Thyroid gland (tissue), 4 donors: ENCODE measurements around the gene ANAPC13. TPM values are rescaled to one million over a fixed set of nuclear protein-coding genes. Genes with fewer than 3 reads are reported as not detected.
A peak's percentile ranks its signal among the peaks of the same experiment; 100 is the strongest.

Experiments
- DNase-seq, 2 donors: peaks; one replicate each; pipeline ENCODE4 v3.0.0-alpha.2; 2019
- H3K27ac ChIP-seq, 3 donors: fragments of 200-600 bp; sonication (generic); 1 replicate in 2 of 3; 2 replicates in 1 of 3; pipeline ENCODE4 v1.5.1; 2016 to 2019; ENCODE audit warnings: mild to moderate bottlenecking in 1 of 3, moderate library complexity in 1 of 3
- H3K27me3 ChIP-seq: fragments of 200-600 bp; sonication (generic); one replicate; pipeline ENCODE4 v1.5.1; 2019
- H3K36me3 ChIP-seq, 2 donors: fragments of 200-600 bp; sonication (generic); one replicate each; pipeline ENCODE4 v1.5.1; 2016 to 2019
- H3K4me1 ChIP-seq, 2 donors: fragments of 200-600 bp; sonication (generic); one replicate each; pipeline ENCODE4 v1.5.1; 2017 to 2019
- H3K4me3 ChIP-seq, 3 donors: fragments of 200-600 bp; sonication (generic); replicated peaks in 1 of 3; 1 replicate in 2 of 3; 2 replicates in 1 of 3; pipeline ENCODE4 v1.5.1; 2016; ENCODE audit warnings: mild to moderate bottlenecking in 1 of 3
- H3K9me3 ChIP-seq: fragments of 200-600 bp; sonication (generic); one replicate; pipeline ENCODE4 v1.5.1; 2017
- POLR2A ChIP-seq, 2 donors: fragments of 450-650 bp; IDR thresholded peaks; one replicate each; pipeline ENCODE4 v1.6.1; 2017; ENCODE audit warnings: antibody characterized with exemption in 2 of 2, mild to moderate bottlenecking in 2 of 2, moderate library complexity in 1 of 2
- WGBS, 2 donors: methylation state at CpG; one replicate each; pipeline ENCODE4 v1.1.5; 2017; 5-methylcytosine and 5-hydroxymethylcytosine counted together
- intact Hi-C: fragments of 100-400 bp; cut with DNase I; formaldehyde crosslinking; loops from one replicate; pipeline ENCODE4 v1.15.1; 2023
- total RNA-seq, 4 donors: library from RNA; depleted of rRNA; stranded (reverse); fragments of >200 nt; gene quantifications; one replicate each; pipeline ENCODE4 v1.2.3, GENCODE V29; 2016
- TF ChIP-seq, protein P1 (sequence below), 6 experiments: fragments of 200-600 bp in 3 of 6; fragments of 450-650 bp in 3 of 6; sonication (generic) in 3 of 6; IDR thresholded peaks; one replicate each; pipeline ENCODE4 v1.5.1; 2016 to 2019; ENCODE audit warnings: antibody characterized with exemption in 6 of 6, mild to moderate bottlenecking in 2 of 6, inconsistent platforms in 1 of 6, moderate library complexity in 1 of 6

The ANAPC13 gene
- total RNA-seq, 4 donors from 2014 or later = 60.1 to 112 (median 93.5) TPM

DNA sequence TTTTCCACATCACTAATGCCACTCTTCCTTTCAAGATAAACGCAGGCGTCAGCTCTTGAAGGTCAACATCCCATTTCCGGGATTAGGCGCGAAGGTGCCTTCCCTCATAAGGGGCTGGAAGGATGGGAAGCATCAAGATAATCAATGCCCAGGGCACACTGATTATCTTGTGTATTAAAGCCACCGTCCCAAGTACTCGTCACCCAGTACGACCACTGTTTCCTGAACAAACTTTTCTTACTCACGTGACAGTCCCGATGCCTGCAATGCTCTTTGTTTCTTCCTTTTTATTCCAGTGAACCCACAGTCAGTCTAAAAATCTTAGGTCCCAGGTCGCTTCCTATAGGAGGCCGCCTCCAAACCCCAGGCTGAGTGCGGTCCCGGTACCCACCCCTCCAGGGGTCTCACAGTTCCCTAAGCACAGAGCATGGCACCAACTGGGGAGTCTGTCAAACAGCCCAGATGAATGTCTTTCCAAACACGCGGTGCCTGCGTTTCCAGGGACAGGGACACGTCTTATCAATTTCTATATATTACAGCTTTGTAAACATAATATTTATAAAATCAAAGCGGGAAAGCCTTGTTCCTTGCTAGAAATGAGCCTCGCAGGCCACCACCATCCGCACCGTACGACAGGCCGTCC lies 589 bp downstream of the ANAPC13 start:
- peak; percentile 29 to 94 for DNase-seq
- TF ChIP-seq POLR2A (IDR thresholded peaks at IDR 0.05) = peak in 1 of 2 donors; percentile 4
- TF ChIP-seq, protein P1, sequence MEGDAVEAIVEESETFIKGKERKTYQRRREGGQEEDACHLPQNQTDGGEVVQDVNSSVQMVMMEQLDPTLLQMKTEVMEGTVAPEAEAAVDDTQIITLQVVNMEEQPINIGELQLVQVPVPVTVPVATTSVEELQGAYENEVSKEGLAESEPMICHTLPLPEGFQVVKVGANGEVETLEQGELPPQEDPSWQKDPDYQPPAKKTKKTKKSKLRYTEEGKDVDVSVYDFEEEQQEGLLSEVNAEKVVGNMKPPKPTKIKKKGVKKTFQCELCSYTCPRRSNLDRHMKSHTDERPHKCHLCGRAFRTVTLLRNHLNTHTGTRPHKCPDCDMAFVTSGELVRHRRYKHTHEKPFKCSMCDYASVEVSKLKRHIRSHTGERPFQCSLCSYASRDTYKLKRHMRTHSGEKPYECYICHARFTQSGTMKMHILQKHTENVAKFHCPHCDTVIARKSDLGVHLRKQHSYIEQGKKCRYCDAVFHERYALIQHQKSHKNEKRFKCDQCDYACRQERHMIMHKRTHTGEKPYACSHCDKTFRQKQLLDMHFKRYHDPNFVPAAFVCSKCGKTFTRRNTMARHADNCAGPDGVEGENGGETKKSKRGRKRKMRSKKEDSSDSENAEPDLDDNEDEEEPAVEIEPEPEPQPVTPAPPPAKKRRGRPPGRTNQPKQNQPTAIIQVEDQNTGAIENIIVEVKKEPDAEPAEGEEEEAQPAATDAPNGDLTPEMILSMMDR (IDR thresholded peaks at IDR 0.05) = no peak
- 1 to 2% methylated on average over 24 of the region's 24 CpGs for WGBS, 2 donors

DNA sequence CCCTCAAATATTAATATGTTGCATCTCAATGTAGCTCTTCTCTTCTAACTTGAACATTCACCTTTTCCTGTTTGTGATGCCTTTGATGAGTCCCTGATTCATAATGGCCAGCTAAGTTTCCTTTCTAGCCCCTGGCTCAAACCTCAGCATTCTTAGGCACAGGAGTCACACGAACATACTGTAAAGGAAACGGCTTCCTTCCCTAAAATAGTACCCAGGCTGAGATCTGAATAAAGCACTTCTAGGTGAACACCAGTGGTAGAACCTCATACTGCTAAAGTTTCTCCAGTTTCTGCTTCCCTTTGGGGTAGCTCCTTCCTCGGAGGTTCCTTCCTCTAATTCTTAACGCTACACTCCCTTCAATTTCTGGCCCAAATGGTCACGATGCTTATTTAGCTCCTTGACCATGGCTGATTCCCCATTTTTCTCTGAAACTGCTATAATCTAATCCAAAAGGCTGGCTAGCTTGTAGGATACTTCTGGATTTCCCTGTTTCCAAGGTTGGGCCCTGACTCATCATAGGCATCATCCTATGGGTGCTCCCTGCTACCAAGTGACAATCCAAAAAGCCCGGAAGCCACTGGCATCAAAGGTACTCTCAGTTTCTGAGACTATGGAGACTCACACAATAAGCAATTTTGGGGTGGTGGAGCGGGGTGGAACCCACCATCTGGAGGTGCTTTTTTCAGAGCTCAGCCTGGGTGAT lies 2.4 kb downstream of the ANAPC13 start:
- no peak overlapping the region for H3K27ac ChIP-seq
- H3K36me3 ChIP-seq = peaks cover 12 to 23% of the 10 kb centered on the region in 2 donors
- H3K4me1 ChIP-seq = peaks cover 20 to 38% of the 10 kb centered on the region in 2 donors
- intact Hi-C loops = no loop called here
- 80 to 87% methylated on average over 6 to 7 of the region's 7 CpGs for WGBS, 2 donors
- no peak for DNase-seq
- H3K27me3 ChIP-seq = no peaks in the 10 kb centered on the region
- TF ChIP-seq, protein P1 (IDR thresholded peaks at IDR 0.05) = no peak
- no peak for TF ChIP-seq POLR2A (IDR thresholded peaks at IDR 0.05)
- no peak overlapping the region for H3K4me3 ChIP-seq
- H3K9me3 ChIP-seq = no peaks in the 10 kb centered on the region

More for the DNA sequence above, 589 bp downstream of the ANAPC13 start:
- Histone ChIP-seq H3K4me3 (peak overlapping the region; percentile 4 to 95 (median 82)), H3K36me3 (peaks cover 12 to 21% of the 10 kb centered on the region in 2 donors), H3K27ac (peak overlapping the region; percentile 97 to 98 (median 97)), H3K27me3 (no peaks in the 10 kb centered on the region), H3K4me1 (peaks cover 20 to 28% of the 10 kb centered on the region in 2 donors), H3K9me3 (no peaks in the 10 kb centered on the region)
- intact Hi-C loops = no loop called here

DNA sequence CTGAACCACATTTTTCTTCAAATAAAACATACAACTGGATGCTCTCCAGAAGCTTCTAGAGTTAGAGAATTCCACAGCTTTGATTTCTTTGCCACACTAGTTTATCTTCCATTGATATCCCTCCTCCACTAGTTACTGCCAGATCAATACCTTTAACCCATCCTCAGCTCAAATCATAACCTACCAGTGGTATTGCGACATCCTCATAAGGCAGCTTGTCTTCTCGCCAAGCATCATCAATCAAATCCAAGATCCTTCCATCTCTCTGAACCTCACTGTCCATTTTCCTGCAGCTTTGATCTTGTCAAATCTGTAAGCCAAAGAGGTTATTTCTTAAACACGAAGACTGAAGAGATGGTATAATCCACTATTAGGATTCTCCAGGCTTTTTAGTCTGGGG lies 3.2 kb downstream of the ANAPC13 start:
- H3K4me3 ChIP-seq = no peak overlapping the region
- no peak for DNase-seq
- peaks cover 12 to 26% of the 10 kb centered on the region in 2 donors for H3K36me3 ChIP-seq
- peaks cover 20 to 42% of the 10 kb centered on the region in 2 donors for H3K4me1 ChIP-seq
- TF ChIP-seq, protein P1 (IDR thresholded peaks at IDR 0.05) = no peak
- no peak for TF ChIP-seq POLR2A (IDR thresholded peaks at IDR 0.05)
- no peaks in the 10 kb centered on the region for H3K9me3 ChIP-seq
- no peaks in the 10 kb centered on the region for H3K27me3 ChIP-seq
- intact Hi-C loops = no loop called here
- 96 to 97% methylated on average over 3 of the region's 3 CpGs for WGBS, 2 donors
- H3K27ac ChIP-seq = no peak overlapping the region

GRCh38 chr3:134481166-134481565 lies 4.6 kb downstream of the ANAPC13 start:
- TF ChIP-seq POLR2A (IDR thresholded peaks at IDR 0.05) = no peak
- TF ChIP-seq, protein P1 (IDR thresholded peaks at IDR 0.05) = no peak
- Histone ChIP-seq H3K4me3 (no peak overlapping the region), H3K4me1 (peaks cover 11 to 40% of the 10 kb centered on the region in 2 donors), H3K27ac (no peak overlapping the region), H3K36me3 (peaks cover 12 to 26% of the 10 kb centered on the region in 2 donors), H3K27me3 (no peaks in the 10 kb centered on the region), H3K9me3 (no peaks in the 10 kb centered on the region)
- no peak for DNase-seq
- 77 to 90% methylated on average over 1 of the region's 1 CpG for WGBS, 2 donors
- intact Hi-C loops = no loop called here

GRCh38 chr3:134480546-134480945 lies 5.2 kb downstream of the ANAPC13 start:
- no peak for DNase-seq
- Histone ChIP-seq H3K27ac (no peak overlapping the region), H3K27me3 (no peaks in the 10 kb centered on the region), H3K9me3 (no peaks in the 10 kb centered on the region), H3K4me1 (peaks cover 11 to 42% of the 10 kb centered on the region in 2 donors), H3K36me3 (peaks cover 12 to 26% of the 10 kb centered on the region in 2 donors), H3K4me3 (no peak overlapping the region)
- WGBS, 2 donors = 97 to 100% methylated on average over 3 of the region's 3 CpGs
- intact Hi-C loops = no loop called here
- TF ChIP-seq POLR2A (IDR thresholded peaks at IDR 0.05) = no peak
- TF ChIP-seq, protein P1 (IDR thresholded peaks at IDR 0.05) = no peak
